Esophagus (tissue), 2 donors: ENCODE measurements around the gene SPTBN2. TPM values are rescaled to one million over a fixed set of nuclear protein-coding genes. Genes with fewer than 3 reads are reported as not detected.

Experiments
- H3K27ac ChIP-seq, 2 donors: one replicate each; pipeline ENCODE4 v1.5.1; 2013; ENCODE audit warnings: low read depth in 2 of 2, mild to moderate bottlenecking in 2 of 2, inconsistent platforms in 1 of 2, low read length in 1 of 2, moderate library complexity in 1 of 2
- H3K27me3 ChIP-seq, 2 donors: one replicate each; pipeline ENCODE4 v1.6.1; 2013; ENCODE audit warnings: low read length in 2 of 2, control low read depth in 1 of 2, mild to moderate bottlenecking in 1 of 2; ENCODE audit not compliant: insufficient read depth in 2 of 2, control insufficient read depth in 1 of 2
- H3K36me3 ChIP-seq, 2 donors: one replicate each; pipeline ENCODE4 v1.6.1; 2013; ENCODE audit warnings: low read length in 1 of 2; ENCODE audit not compliant: control insufficient read depth in 2 of 2, insufficient read depth in 2 of 2
- H3K4me1 ChIP-seq, 2 donors: one replicate each; pipeline ENCODE4 v1.6.1; 2013; ENCODE audit warnings: low read length in 1 of 2; ENCODE audit not compliant: control insufficient read depth in 2 of 2, insufficient read depth in 2 of 2
- H3K4me3 ChIP-seq, 2 donors: one replicate each; pipeline ENCODE4 v1.5.1; 2013; ENCODE audit warnings: low read length in 2 of 2, mild to moderate bottlenecking in 2 of 2, low read depth in 1 of 2, moderate library complexity in 1 of 2
- H3K9me3 ChIP-seq, 2 donors: one replicate each; pipeline ENCODE4 v1.6.1; 2013; ENCODE audit warnings: mild to moderate bottlenecking in 2 of 2, low read depth in 1 of 2, low read length in 1 of 2, moderate library complexity in 1 of 2; ENCODE audit not compliant: control insufficient read depth in 2 of 2, insufficient read depth in 1 of 2
- WGBS, 2 donors: extraction: QIAGEN DNeasy Blood & Tissue Kit; methylation state at CpG; one replicate each; pipeline ENCODE4 v1.1.7; 2013; 5-methylcytosine and 5-hydroxymethylcytosine counted together
- polyA plus RNA-seq, 2 donors: library from polyadenylated mRNA; stranded (reverse); fragments of 200-250 nt; gene quantifications; one replicate each; pipeline ENCODE4 v1.2.3, GENCODE V29; 2013
- donor health status: healthy with polysubstance abuse.
- donor health status: Bipolar disorder and iron deficiency.

The SPTBN2 gene
- polyA plus RNA-seq, 2 donors = 61.3 to 63.4 TPM

GRCh38 chr11:66688561-66689534, 40.2 kb downstream of the SPTBN2 start:
- peaks cover 1 to 59% of the 10 kb centered on the region in 2 donors for H3K36me3 ChIP-seq
- no peak overlapping the region for H3K4me3 ChIP-seq
- 85 to 87% methylated on average over 28 of the region's 28 CpGs for WGBS, 2 donors
- peaks cover 5 to 11% of the 10 kb centered on the region in 2 donors for H3K4me1 ChIP-seq
- no peak overlapping the region for H3K27ac ChIP-seq
- H3K9me3 ChIP-seq = no peaks in the 10 kb centered on the region
- no peaks in the 10 kb centered on the region for H3K27me3 ChIP-seq

GRCh38 chr11:66687831-66688281, 41.2 kb downstream of the SPTBN2 start:
- H3K27ac ChIP-seq = peak overlapping the region; percentile 1 to 81

GRCh38 chr11:66686801-66687750, 41.9 kb downstream of the SPTBN2 start:
- 58 to 74% methylated on average over 33 of the region's 33 CpGs for WGBS, 2 donors
- H3K9me3 ChIP-seq = no peaks in the 10 kb centered on the region
- peak overlapping the region; percentile 81 to 92 for H3K27ac ChIP-seq
- H3K4me1 ChIP-seq = peaks cover 5 to 11% of the 10 kb centered on the region in 2 donors
- H3K4me3 ChIP-seq = no peak overlapping the region
- H3K27me3 ChIP-seq = no peaks in the 10 kb centered on the region
- H3K36me3 ChIP-seq = peaks cover 0 to 42% of the 10 kb centered on the region in 2 donors

More at GRCh38 chr11:66687831-66688281, 41.2 kb downstream of the SPTBN2 start:
- Histone ChIP-seq H3K4me3 (no peak overlapping the region), H3K9me3 (no peaks in the 10 kb centered on the region), H3K4me1 (peaks cover 5 to 11% of the 10 kb centered on the region in 2 donors), H3K36me3 (peaks cover 0 to 49% of the 10 kb centered on the region in 2 donors), H3K27me3 (no peaks in the 10 kb centered on the region)
- WGBS, 2 donors = 66 to 79% methylated on average over 13 of the region's 13 CpGs

GRCh38 chr11:66686100-66686785, 42.8 kb downstream of the SPTBN2 start:
- H3K27me3 ChIP-seq = no peaks in the 10 kb centered on the region
- H3K4me3 ChIP-seq = no peak overlapping the region
- WGBS, 2 donors = 54 to 65% methylated on average over 15 of the region's 15 CpGs
- H3K4me1 ChIP-seq = peaks cover 5 to 11% of the 10 kb centered on the region in 2 donors
- peak overlapping the region; percentile 81 to 92 for H3K27ac ChIP-seq
- H3K36me3 ChIP-seq = peaks cover 0 to 35% of the 10 kb centered on the region in 2 donors
- H3K9me3 ChIP-seq = no peaks in the 10 kb centered on the region

GRCh38 chr11:66685276-66686099, 43.5 kb downstream of the SPTBN2 start:
- H3K27ac ChIP-seq = peak overlapping the region; percentile 81 to 92
- peaks cover 0 to 31% of the 10 kb centered on the region in 2 donors for H3K36me3 ChIP-seq
- no peaks in the 10 kb centered on the region for H3K9me3 ChIP-seq
- 58 to 66% methylated on average over 27 of the region's 27 CpGs for WGBS, 2 donors
- peaks cover 5 to 11% of the 10 kb centered on the region in 2 donors for H3K4me1 ChIP-seq
- H3K27me3 ChIP-seq = no peaks in the 10 kb centered on the region
- no peak overlapping the region for H3K4me3 ChIP-seq

GRCh38 chr11:66684635-66685034, 44.4 kb downstream of the SPTBN2 start:
- Histone ChIP-seq H3K36me3 (peaks cover 0 to 22% of the 10 kb centered on the region in 2 donors), H3K4me3 (no peak overlapping the region), H3K27me3 (no peaks in the 10 kb centered on the region), H3K27ac (peak overlapping the region in 1 of 2 donors; percentile 92), H3K4me1 (peaks cover 5 to 11% of the 10 kb centered on the region in 2 donors), H3K9me3 (no peaks in the 10 kb centered on the region)
- 93 to 98% methylated on average over 2 of the region's 2 CpGs for WGBS, 2 donors

GRCh38 chr11:66683877-66684276, 45.1 kb downstream of the SPTBN2 start:
- Histone ChIP-seq H3K9me3 (no peaks in the 10 kb centered on the region), H3K27ac (no peak overlapping the region)

GRCh38 chr11:66680966-66681645, 47.9 kb downstream of the SPTBN2 start:
- peaks cover 4 to 7% of the 10 kb centered on the region in 2 donors for H3K4me1 ChIP-seq
- no peaks in the 10 kb centered on the region for H3K27me3 ChIP-seq
- no peak overlapping the region for H3K27ac ChIP-seq
- H3K36me3 ChIP-seq = peaks cover 0 to 16% of the 10 kb centered on the region in 2 donors
- H3K4me3 ChIP-seq = no peak overlapping the region
- 86 to 90% methylated on average over 7 of the region's 7 CpGs for WGBS, 2 donors
- H3K9me3 ChIP-seq = no peaks in the 10 kb centered on the region

More at GRCh38 chr11:66683877-66684276, 45.1 kb downstream of the SPTBN2 start:
- WGBS, 2 donors = 87 to 88% methylated on average over 8 of the region's 8 CpGs
- H3K27me3 ChIP-seq = no peaks in the 10 kb centered on the region
- no peak overlapping the region for H3K4me3 ChIP-seq
- H3K36me3 ChIP-seq = peaks cover 0 to 21% of the 10 kb centered on the region in 2 donors
- peaks cover 5 to 11% of the 10 kb centered on the region in 2 donors for H3K4me1 ChIP-seq
